ENCODE results near the gene GABBR2. TPM values are rescaled to one million over a fixed set of nuclear protein-coding genes. Genes with fewer than 3 reads are reported as not detected.

The GABBR2 gene
- polyA plus RNA-seq, 6 donors from 2014 or later = not detected

DNA sequence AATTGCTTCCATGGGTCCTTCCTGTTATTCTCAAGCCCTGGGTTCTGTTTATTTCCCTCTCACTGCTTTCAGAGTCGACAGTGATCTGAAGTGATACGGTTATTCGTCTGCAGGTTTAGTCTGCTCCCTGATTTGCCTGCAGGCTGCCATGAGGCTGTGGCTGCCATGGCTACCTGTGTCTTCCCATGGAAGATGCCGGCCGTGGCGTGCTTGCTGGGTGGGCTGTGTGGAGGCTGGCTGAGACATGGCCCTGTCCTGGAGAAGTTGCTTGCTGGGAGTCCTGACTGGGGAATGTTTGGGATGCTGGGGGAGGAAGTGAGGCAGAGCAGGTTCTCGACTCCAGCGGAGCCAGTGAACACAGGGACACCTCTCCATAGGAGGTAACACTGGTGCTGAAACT is 349.2 kb downstream of the GABBR2 start:
- no peak overlapping the region for H3K4me3 Mint-ChIP-seq

DNA sequence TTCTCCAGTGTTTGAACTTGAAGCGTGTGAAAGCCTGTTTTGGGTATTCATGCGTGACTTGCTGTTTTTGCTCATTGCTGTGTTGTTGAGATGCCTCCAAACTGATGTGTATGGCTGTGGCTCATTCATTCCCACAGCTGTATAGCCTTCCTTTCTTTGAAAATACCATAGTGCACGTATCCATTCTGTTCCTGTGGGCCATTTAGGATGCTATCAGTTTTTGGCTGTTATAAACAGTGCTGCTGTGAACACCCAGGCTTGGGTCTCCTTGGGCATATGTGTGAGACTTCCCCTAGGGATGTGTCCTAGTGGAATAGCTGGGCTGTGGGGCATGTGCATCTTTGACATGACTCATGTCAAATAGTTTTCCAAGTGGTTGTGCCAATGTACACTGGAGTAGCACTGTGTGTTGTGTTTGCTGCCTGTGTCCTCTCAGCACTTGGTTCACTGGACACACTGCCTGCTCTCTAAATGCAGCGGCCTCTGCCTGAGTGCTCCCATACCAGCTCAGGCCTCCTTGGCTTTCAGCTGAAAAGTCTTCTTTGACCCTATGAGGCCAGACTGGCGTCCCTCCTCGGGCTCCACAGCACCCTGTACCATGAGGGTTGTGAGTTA is 350.7 kb downstream of the GABBR2 start:
- no peak for ATAC-seq (ENCODE audit: low read depth in 2 of 2)
- Mint-ChIP-seq H3K4me1 (peaks cover 0 to 3% (median 0%) of the 10 kb centered on the region in 3 donors), H3K36me3 (peaks cover 5 to 7% of the 10 kb centered on the region in 2 donors), H3K27ac (no peak overlapping the region), H3K9me3 (no peaks in the 10 kb centered on the region), H3K4me3 (no peak overlapping the region), H3K27me3 (peaks cover 22 to 47% (median 23%) of the 10 kb centered on the region in 3 donors)
- DNase-seq = no peak

More for the DNA sequence above, 349.2 kb downstream of the GABBR2 start:
- Mint-ChIP-seq H3K36me3 (peaks cover 2 to 3% of the 10 kb centered on the region in 2 donors), H3K9me3 (peaks cover 0 to 4% (median 0%) of the 10 kb centered on the region in 7 donors), H3K27me3 (peaks cover 13 to 38% (median 15%) of the 10 kb centered on the region in 3 donors), H3K4me1 (peaks cover 0 to 3% (median 0%) of the 10 kb centered on the region in 3 donors), H3K27ac (no peak overlapping the region)
- DNase-seq (no peak), ATAC-seq (ENCODE audit: low read depth in 2 of 2) (no peak)

DNA sequence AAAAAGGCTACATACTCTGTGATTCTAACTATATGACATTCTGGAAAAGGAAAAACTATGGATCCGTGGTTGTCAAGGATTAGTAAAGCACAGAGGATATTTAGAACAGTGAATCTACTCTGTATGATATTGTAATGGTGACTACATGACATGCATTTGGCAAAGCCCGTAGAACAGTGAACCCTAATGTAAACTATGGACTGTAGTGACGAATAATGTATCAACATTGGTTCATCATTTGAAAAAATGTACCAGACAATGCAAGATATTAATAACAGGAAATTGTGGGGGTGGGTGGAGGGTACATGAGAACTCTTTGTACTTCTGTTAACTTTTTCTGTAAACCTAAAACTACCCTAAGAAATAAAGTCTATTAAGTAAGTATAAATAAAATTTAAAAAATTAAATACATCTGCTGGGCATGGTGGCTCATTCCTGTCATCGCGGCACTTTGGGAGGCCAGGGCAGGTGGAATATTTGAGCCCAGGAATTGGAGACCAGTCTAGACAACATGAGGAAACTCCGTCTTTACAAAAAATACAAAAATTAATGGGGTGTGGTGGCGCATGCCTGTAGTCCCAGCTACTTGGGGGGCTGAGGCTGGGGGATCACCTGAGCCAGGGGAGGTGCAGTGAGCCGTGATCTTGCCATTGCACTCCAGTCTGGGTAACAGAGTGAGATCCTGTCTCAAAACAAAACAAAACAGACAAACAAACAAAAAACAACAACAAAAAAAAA is 351.6 kb downstream of the GABBR2 start:
- DNase-seq (no peak), ATAC-seq (ENCODE audit: low read depth in 2 of 2) (no peak)
- Mint-ChIP-seq H3K27me3 (peaks cover 26 to 51% (median 29%) of the 10 kb centered on the region in 3 donors), H3K4me1 (peaks cover 0 to 3% (median 0%) of the 10 kb centered on the region in 3 donors), H3K9me3 (peaks cover 0 to 4% (median 0%) of the 10 kb centered on the region in 7 donors), H3K27ac (no peak overlapping the region), H3K4me3 (peak overlapping the region in 1 of 8 donors; percentile 8), H3K36me3 (peaks cover 5 to 7% of the 10 kb centered on the region in 2 donors)

DNA sequence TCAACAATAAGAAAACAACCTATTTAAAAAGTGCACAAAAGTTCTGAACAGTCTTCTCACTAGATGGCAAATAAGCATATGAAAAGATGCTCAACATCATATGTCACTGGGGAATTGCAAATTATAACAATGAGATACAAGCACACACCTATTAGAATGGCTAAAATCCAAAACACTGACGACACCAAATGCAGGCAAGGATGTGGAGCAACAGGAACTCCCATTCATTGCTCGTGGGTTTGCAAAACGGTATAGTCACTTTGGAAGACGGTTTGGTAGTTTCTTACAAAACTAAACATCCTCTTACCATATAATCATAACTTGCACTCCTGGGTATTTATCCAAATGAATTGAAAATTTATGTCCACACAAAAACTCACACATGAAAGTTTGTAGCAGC is 352.4 kb downstream of the GABBR2 start:
- Mint-ChIP-seq H3K4me3 (no peak overlapping the region), H3K27ac (no peak overlapping the region), H3K9me3 (peaks cover 1 to 12% (median 7%) of the 10 kb centered on the region in 7 donors), H3K36me3 (peaks cover 5 to 14% of the 10 kb centered on the region in 2 donors), H3K27me3 (peaks cover 29 to 52% (median 34%) of the 10 kb centered on the region in 3 donors), H3K4me1 (peaks cover 0 to 3% (median 0%) of the 10 kb centered on the region in 3 donors)
- no peak for ATAC-seq (ENCODE audit: low read depth in 2 of 2)
- no peak for DNase-seq

DNA sequence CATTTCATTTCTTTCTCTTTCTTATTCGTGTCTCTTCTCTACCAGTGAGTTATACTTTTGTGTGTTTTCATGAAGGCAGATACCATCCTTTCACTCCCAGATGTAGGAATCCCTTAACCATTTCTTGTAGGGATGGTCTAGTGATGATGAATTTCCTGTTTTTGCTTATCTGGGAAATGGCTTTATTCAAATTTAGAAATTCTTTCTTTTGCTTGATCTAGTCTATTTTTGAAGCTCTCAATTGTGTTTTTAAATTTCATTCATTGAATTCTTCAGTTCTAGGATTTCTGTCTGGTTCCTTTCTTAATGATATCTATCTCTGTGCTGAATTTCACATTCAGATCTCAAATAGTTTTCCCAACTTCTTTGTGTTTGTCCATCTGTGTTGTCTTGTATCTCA is 357.4 kb downstream of the GABBR2 start:
- Mint-ChIP-seq H3K36me3 (peaks cover 5 to 19% of the 10 kb centered on the region in 2 donors), H3K4me1 (no peaks in the 10 kb centered on the region), H3K9me3 (peaks cover 5 to 42% (median 22%) of the 10 kb centered on the region in 7 donors), H3K4me3 (no peak overlapping the region), H3K27me3 (peaks cover 29 to 61% (median 57%) of the 10 kb centered on the region in 3 donors), H3K27ac (no peak overlapping the region)
- DNase-seq (no peak), ATAC-seq (ENCODE audit: low read depth in 2 of 2) (no peak)

DNA sequence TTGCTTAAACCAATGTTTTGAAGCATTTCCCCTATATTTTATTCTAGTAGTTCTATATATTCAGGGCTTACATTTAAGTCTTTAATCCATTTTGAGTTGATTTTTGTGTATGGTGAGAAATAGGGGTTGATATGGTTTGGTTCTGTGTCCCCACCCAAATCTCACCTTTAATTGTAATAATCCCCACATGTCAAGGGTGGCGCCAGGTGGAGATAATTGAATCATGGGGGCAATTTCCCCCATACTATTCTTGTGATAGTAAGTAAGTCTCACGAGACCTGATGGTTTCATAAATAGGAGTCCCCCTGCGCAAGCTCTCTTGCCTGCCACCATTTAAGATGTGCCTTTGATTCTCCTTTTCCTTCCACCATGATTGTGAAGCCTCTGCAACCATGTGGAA is 361.1 kb downstream of the GABBR2 start:
- Mint-ChIP-seq H3K27ac (no peak overlapping the region), H3K4me1 (no peaks in the 10 kb centered on the region), H3K4me3 (no peak overlapping the region), H3K9me3 (peaks cover 5 to 42% (median 22%) of the 10 kb centered on the region in 7 donors), H3K36me3 (peaks cover 0 to 12% of the 10 kb centered on the region in 2 donors), H3K27me3 (peaks cover 27 to 61% (median 57%) of the 10 kb centered on the region in 3 donors)
- no peak for ATAC-seq (ENCODE audit: low read depth in 2 of 2)
- DNase-seq = no peak

DNA sequence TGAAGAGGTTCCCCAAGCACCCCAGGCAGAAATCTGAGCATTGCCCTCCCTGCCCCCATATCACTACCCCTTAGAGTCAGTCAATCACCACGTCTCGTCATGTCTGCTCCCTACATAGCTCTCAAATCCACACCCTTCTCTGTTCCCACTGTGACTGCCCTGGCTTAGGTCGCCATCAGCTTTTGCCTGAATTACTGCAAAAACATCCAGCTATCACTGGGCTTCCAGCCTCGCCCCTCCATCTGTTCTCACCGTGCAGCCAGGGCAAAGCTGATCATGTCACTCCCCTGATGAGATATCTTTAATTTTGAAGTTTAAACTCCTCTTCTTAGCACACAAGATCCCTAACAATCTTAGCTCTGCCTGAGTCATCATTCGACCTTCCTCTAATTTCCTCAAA is 363.7 kb downstream of the GABBR2 start:
- H3K4me1 Mint-ChIP-seq = peaks cover 0 to 7% (median 5%) of the 10 kb centered on the region in 3 donors
- peaks cover 24 to 55% (median 45%) of the 10 kb centered on the region in 3 donors for H3K27me3 Mint-ChIP-seq
- peaks cover 0 to 20% (median 8%) of the 10 kb centered on the region in 7 donors for H3K9me3 Mint-ChIP-seq
- no peak overlapping the region for H3K27ac Mint-ChIP-seq
- no peak overlapping the region for H3K4me3 Mint-ChIP-seq
- DNase-seq (no peak), ATAC-seq (ENCODE audit: low read depth in 2 of 2) (no peak)
- no peaks in the 10 kb centered on the region for H3K36me3 Mint-ChIP-seq

DNA sequence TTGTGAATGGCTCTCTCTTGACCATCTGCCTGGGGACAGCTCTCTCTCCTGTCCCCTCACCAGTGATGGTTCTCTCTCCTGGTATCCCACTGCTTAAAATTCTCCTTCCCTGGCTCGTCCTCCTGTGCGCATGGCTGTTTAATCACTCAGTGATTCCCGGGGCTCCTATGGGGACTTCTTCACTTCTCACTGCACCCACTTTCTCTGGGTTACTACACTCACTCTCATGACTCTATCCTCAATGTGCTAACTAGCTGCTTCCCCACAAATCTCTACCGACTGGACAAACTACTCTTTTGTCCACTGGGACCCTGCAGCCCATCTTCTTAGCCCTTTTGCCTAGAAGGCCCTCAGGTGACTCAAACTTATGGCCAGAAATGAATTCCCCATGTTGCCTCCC is 364.2 kb downstream of the GABBR2 start:
- Mint-ChIP-seq H3K9me3 (peaks cover 4 to 19% (median 8%) of the 10 kb centered on the region in 7 donors), H3K27ac (peak overlapping the region in 1 of 6 donors; percentile 1), H3K4me3 (no peak overlapping the region), H3K27me3 (peaks cover 24 to 55% (median 41%) of the 10 kb centered on the region in 3 donors), H3K36me3 (no peaks in the 10 kb centered on the region), H3K4me1 (peaks cover 0 to 7% (median 5%) of the 10 kb centered on the region in 3 donors)
- DNase-seq = no peak
- no peak for ATAC-seq (ENCODE audit: low read depth in 2 of 2)

DNA sequence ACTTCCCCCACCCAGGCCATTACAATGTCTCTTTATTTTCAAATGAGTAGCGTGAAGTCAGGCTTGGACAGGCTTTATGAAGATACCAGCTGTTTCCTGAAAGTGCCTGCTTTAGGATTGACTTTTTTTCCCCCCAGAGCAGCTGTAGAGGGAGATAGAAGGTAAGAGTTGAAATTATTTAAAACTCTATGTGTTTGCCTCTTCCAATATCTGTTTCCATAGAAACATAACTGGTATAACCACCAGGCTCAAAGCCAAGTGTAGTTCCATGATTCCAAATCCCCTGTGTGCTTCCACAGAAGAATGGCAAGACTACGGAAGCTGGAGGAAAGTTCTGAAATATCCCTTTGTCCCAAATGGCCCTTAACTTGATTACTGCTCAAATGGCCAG is 365.9 kb downstream of the GABBR2 start:
- Mint-ChIP-seq H3K27me3 (peaks cover 20 to 53% (median 41%) of the 10 kb centered on the region in 3 donors), H3K4me3 (no peak overlapping the region), H3K36me3 (no peaks in the 10 kb centered on the region), H3K4me1 (peaks cover 0 to 7% (median 5%) of the 10 kb centered on the region in 3 donors), H3K27ac (no peak overlapping the region), H3K9me3 (peaks cover 4 to 12% (median 8%) of the 10 kb centered on the region in 7 donors)
- no peak for DNase-seq
- no peak for ATAC-seq (ENCODE audit: low read depth in 2 of 2)

DNA sequence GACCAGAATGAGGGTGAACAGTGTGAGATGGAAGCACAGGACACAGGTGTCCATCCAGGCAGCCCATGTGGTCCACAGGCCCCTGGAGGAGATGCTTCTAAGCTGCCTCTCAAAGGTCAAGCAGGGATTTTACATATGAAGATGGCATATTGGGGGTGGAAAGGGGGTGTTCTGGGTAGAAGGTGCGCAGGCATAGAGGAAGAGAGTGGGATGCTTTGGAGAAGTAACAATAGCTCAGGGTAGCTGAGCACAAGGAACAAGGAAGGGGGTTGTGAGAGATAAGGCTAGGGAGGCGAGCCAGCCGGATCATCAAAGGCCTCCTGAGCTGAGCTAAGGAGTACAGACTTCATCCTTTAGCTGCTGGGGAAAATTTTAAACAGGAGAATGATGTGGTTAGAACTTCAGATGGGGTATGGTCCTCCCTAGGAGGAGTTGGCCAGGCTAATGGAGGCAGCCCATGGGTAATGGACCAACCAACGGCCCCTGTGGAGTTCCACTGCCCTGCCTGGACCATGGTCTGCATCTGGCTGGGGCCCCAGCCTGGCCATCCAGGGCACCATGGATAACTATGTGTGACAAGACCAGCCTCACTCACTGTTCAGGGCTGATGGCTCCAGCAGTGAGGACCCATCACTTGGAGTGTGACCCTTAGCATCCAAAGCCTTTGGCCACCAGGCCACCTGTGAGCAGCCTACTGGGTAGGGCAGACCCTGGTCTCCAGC is 366.5 kb downstream of the GABBR2 start:
- peaks cover 0 to 7% (median 4%) of the 10 kb centered on the region in 7 donors for H3K9me3 Mint-ChIP-seq
- peaks cover 0 to 7% (median 5%) of the 10 kb centered on the region in 3 donors for H3K4me1 Mint-ChIP-seq
- DNase-seq (no peak), ATAC-seq (ENCODE audit: low read depth in 2 of 2) (no peak)
- peaks cover 22 to 50% (median 41%) of the 10 kb centered on the region in 3 donors for H3K27me3 Mint-ChIP-seq
- peak overlapping the region in 1 of 6 donors; percentile 93 for H3K27ac Mint-ChIP-seq
- no peak overlapping the region for H3K4me3 Mint-ChIP-seq
- H3K36me3 Mint-ChIP-seq = no peaks in the 10 kb centered on the region

DNA sequence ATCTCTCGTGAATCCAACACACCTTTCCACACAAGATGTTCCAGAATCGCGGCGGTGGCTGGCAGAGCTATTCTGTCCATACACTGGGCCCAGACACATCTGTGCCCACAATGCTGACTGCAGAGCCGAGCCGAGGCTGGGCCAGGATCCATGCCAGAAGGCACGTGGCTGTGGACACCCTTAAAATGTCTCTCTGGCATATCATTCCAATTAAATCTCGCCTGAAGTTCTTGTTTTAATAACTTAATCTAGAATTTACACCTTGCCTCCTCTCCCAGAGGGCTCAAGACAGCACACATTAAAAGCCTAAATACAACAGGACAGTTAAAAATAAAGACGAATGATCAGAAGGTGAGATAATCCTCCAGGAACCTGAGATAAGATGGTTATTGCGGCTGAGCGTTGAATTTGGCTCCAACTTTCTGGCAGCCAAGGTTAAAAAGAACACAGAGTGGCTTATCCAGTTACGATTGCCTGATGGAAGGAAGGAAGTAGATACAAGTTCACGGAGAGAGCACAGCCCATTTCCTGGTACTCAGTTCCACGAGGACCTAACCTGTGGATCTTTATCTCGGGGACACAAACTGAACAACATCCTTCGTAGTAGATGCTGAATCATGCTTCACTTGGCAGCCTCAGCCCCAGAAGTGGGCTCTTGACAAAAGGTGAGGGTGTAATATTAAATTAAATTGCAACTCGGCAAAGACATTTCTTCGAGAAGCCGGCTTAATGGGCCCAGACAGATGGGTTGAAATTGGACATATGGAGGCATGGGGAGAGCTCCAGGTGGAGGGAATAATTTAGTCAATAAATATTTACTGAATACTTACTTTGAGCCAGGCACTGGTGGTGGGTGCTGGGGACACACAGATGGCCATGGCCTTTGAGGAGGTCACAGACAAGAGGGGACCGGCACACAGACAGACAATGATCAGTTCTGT is 367.3 kb downstream of the GABBR2 start:
- ATAC-seq (ENCODE audit: low read depth in 2 of 2) (no peak), DNase-seq (no peak)
- H3K36me3 Mint-ChIP-seq = no peaks in the 10 kb centered on the region
- peak overlapping the region in 1 of 6 donors; percentile 93 for H3K27ac Mint-ChIP-seq
- H3K4me1 Mint-ChIP-seq = peaks cover 0 to 7% (median 5%) of the 10 kb centered on the region in 3 donors
- peaks cover 0 to 7% (median 4%) of the 10 kb centered on the region in 7 donors for H3K9me3 Mint-ChIP-seq
- H3K4me3 Mint-ChIP-seq = no peak overlapping the region
- H3K27me3 Mint-ChIP-seq = peaks cover 23 to 50% (median 35%) of the 10 kb centered on the region in 3 donors

DNA sequence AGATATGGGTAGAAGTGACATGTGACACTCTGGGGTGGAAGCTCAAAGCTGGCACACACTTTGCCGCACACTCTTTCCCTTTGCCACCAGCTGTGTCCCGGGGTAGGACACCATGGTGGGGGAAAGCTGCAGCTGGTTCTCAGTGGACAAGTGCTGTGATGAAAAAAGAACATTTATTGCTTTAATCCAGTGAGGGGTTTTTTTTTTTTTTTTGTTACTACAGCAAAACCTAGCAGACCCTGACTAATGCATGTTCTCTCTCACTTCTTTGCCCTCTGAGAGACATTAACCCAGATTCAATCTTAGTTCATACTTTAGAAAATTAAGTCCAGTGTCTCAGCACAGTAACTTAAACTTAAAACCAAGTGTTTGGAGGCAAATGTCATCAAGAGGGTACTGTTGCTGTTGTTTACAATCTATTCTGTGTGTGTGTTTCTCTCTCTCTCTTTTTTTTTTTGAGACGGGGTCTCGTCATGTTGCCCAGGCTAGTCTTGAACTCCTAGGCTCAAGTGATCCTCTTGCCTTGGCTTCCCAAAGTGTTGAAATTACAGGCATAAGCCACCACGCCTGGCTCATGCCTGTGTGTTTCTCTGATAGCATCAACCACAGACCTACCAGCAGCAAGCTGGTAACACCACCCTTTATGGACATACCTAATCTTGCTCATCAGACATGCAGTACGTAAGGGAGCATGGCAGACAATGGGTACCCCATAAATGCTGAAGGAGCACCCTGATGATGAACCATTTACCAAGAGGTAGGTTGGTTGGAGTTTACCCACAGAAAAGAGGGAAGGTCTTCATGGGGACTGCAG is 368.5 kb downstream of the GABBR2 start:
- peaks cover 0 to 9% (median 6%) of the 10 kb centered on the region in 7 donors for H3K9me3 Mint-ChIP-seq
- H3K4me1 Mint-ChIP-seq = peaks cover 0 to 7% (median 5%) of the 10 kb centered on the region in 3 donors
- no peak overlapping the region for H3K4me3 Mint-ChIP-seq
- no peak for DNase-seq
- peaks cover 0 to 8% of the 10 kb centered on the region in 2 donors for H3K36me3 Mint-ChIP-seq
- H3K27ac Mint-ChIP-seq = no peak overlapping the region
- no peak for ATAC-seq (ENCODE audit: low read depth in 2 of 2)
- peaks cover 28 to 54% (median 39%) of the 10 kb centered on the region in 3 donors for H3K27me3 Mint-ChIP-seq

Data from naive B cell (primary cell).